ENCODE measurements around the gene TRABD2B.

TRABD2B gene

GRCh38 chr1:47947531-47947930, 49.7 kb downstream of the TRABD2B start:
- DNase-seq (ENCODE audit: low spot score in 2 of 2) (no peak), ATAC-seq (replicated peaks; ENCODE audit: extremely low read depth, poor library complexity, severe bottlenecking) (no peak)
- no peak overlapping the region for H3K4me3 Mint-ChIP-seq
- H3K27me3 Mint-ChIP-seq, result peaks cover 38% of the 10 kb centered on the region
- H3K36me3 Mint-ChIP-seq (ENCODE audit: insufficient read depth), result no peaks in the 10 kb centered on the region
- H3K27ac Mint-ChIP-seq (ENCODE audit: low read depth), result no peak overlapping the region
- H3K4me1 Mint-ChIP-seq, result no peaks in the 10 kb centered on the region
- H3K9me3 Mint-ChIP-seq, result no peaks in the 10 kb centered on the region

GRCh38 chr1:47944561-47944960, 52.6 kb downstream of the TRABD2B start:
- no peaks in the 10 kb centered on the region for H3K4me1 Mint-ChIP-seq
- no peaks in the 10 kb centered on the region for H3K36me3 Mint-ChIP-seq (ENCODE audit: insufficient read depth)
- H3K27ac Mint-ChIP-seq (ENCODE audit: low read depth), result no peak overlapping the region
- H3K4me3 Mint-ChIP-seq, result no peak overlapping the region
- no peaks in the 10 kb centered on the region for H3K9me3 Mint-ChIP-seq
- ATAC-seq (replicated peaks; ENCODE audit: extremely low read depth, poor library complexity, severe bottlenecking) (no peak), DNase-seq (ENCODE audit: low spot score in 2 of 2) (no peak)
- H3K27me3 Mint-ChIP-seq, result peaks cover 18% of the 10 kb centered on the region

GRCh38 chr1:47942240-47942629, 55.0 kb downstream of the TRABD2B start:
- Mint-ChIP-seq H3K27ac (ENCODE audit: low read depth) (no peak overlapping the region), H3K27me3 (peaks cover 26% of the 10 kb centered on the region), H3K4me3 (no peak overlapping the region), H3K4me1 (no peaks in the 10 kb centered on the region), H3K9me3 (no peaks in the 10 kb centered on the region), H3K36me3 (ENCODE audit: insufficient read depth) (no peaks in the 10 kb centered on the region)
- ATAC-seq (replicated peaks; ENCODE audit: extremely low read depth, poor library complexity, severe bottlenecking), result no peak
- no peak for DNase-seq (ENCODE audit: low spot score in 2 of 2)

GRCh38 chr1:47941609-47942239, 55.5 kb downstream of the TRABD2B start:
- Mint-ChIP-seq H3K27ac (ENCODE audit: low read depth) (no peak overlapping the region), H3K9me3 (no peaks in the 10 kb centered on the region), H3K36me3 (ENCODE audit: insufficient read depth) (no peaks in the 10 kb centered on the region), H3K27me3 (peaks cover 26% of the 10 kb centered on the region), H3K4me3 (no peak overlapping the region), H3K4me1 (no peaks in the 10 kb centered on the region)
- DNase-seq (ENCODE audit: low spot score in 2 of 2), result no peak
- no peak for ATAC-seq (replicated peaks; ENCODE audit: extremely low read depth, poor library complexity, severe bottlenecking)

- no peak overlapping the region for H3K27ac Mint-ChIP-seq (ENCODE audit: low read depth)
- H3K27me3 Mint-ChIP-seq, result peaks cover 26% of the 10 kb centered on the region
- no peak overlapping the region for H3K4me3 Mint-ChIP-seq
- H3K4me1 Mint-ChIP-seq, result no peaks in the 10 kb centered on the region
- no peaks in the 10 kb centered on the region for H3K9me3 Mint-ChIP-seq
- no peak for DNase-seq (ENCODE audit: low spot score in 2 of 2)
- no peak for ATAC-seq (replicated peaks; ENCODE audit: extremely low read depth, poor library complexity, severe bottlenecking)
- no peaks in the 10 kb centered on the region for H3K36me3 Mint-ChIP-seq (ENCODE audit: insufficient read depth)
Observed at GRCh38 chr1:47940779-47941178, 56.4 kb downstream of the TRABD2B start.

GRCh38 chr1:47940326-47940725, 56.9 kb downstream of the TRABD2B start:
- no peak for DNase-seq (ENCODE audit: low spot score in 2 of 2)
- Mint-ChIP-seq H3K4me1 (no peaks in the 10 kb centered on the region), H3K9me3 (no peaks in the 10 kb centered on the region), H3K27ac (ENCODE audit: low read depth) (no peak overlapping the region), H3K4me3 (no peak overlapping the region), H3K27me3 (peaks cover 26% of the 10 kb centered on the region), H3K36me3 (ENCODE audit: insufficient read depth) (no peaks in the 10 kb centered on the region)
- no peak for ATAC-seq (replicated peaks; ENCODE audit: extremely low read depth, poor library complexity, severe bottlenecking)

- ATAC-seq (replicated peaks; ENCODE audit: extremely low read depth, poor library complexity, severe bottlenecking) (no peak), DNase-seq (ENCODE audit: low spot score in 2 of 2) (no peak)
- Mint-ChIP-seq H3K27ac (ENCODE audit: low read depth) (no peak overlapping the region), H3K4me1 (no peaks in the 10 kb centered on the region), H3K4me3 (no peak overlapping the region), H3K9me3 (no peaks in the 10 kb centered on the region), H3K27me3 (peaks cover 13% of the 10 kb centered on the region), H3K36me3 (ENCODE audit: insufficient read depth) (no peaks in the 10 kb centered on the region)
Observed at GRCh38 chr1:47938520-47938919, 58.7 kb downstream of the TRABD2B start.

- no peaks in the 10 kb centered on the region for H3K9me3 Mint-ChIP-seq
- peaks cover 9% of the 10 kb centered on the region for H3K27me3 Mint-ChIP-seq
- no peak overlapping the region for H3K27ac Mint-ChIP-seq (ENCODE audit: low read depth)
- H3K4me1 Mint-ChIP-seq, result no peaks in the 10 kb centered on the region
- no peak overlapping the region for H3K4me3 Mint-ChIP-seq
- DNase-seq (ENCODE audit: low spot score in 2 of 2), result no peak
- H3K36me3 Mint-ChIP-seq (ENCODE audit: insufficient read depth), result no peaks in the 10 kb centered on the region
- ATAC-seq (replicated peaks; ENCODE audit: extremely low read depth, poor library complexity, severe bottlenecking), result no peak
Observed at GRCh38 chr1:47937586-47938254, 59.5 kb downstream of the TRABD2B start.

- H3K27ac Mint-ChIP-seq (ENCODE audit: low read depth), result no peak overlapping the region
- H3K36me3 Mint-ChIP-seq (ENCODE audit: insufficient read depth), result no peaks in the 10 kb centered on the region
- peaks cover 16% of the 10 kb centered on the region for H3K27me3 Mint-ChIP-seq
- DNase-seq (ENCODE audit: low spot score in 2 of 2), result no peak
- no peaks in the 10 kb centered on the region for H3K4me1 Mint-ChIP-seq
- no peak for ATAC-seq (replicated peaks; ENCODE audit: extremely low read depth, poor library complexity, severe bottlenecking)
- H3K4me3 Mint-ChIP-seq, result no peak overlapping the region
- H3K9me3 Mint-ChIP-seq, result no peaks in the 10 kb centered on the region
Observed at GRCh38 chr1:47936916-47937551, 60.2 kb downstream of the TRABD2B start.

GRCh38 chr1:47935856-47936255, 61.3 kb downstream of the TRABD2B start:
- no peak overlapping the region for H3K27ac Mint-ChIP-seq (ENCODE audit: low read depth)
- H3K36me3 Mint-ChIP-seq (ENCODE audit: insufficient read depth), result no peaks in the 10 kb centered on the region
- no peak for ATAC-seq (replicated peaks; ENCODE audit: extremely low read depth, poor library complexity, severe bottlenecking)
- peaks cover 28% of the 10 kb centered on the region for H3K27me3 Mint-ChIP-seq
- DNase-seq (ENCODE audit: low spot score in 2 of 2), result no peak
- H3K4me3 Mint-ChIP-seq, result no peak overlapping the region
- H3K9me3 Mint-ChIP-seq, result no peaks in the 10 kb centered on the region
- no peaks in the 10 kb centered on the region for H3K4me1 Mint-ChIP-seq

GRCh38 chr1:47935163-47935562, 62.0 kb downstream of the TRABD2B start:
- no peak overlapping the region for H3K4me3 Mint-ChIP-seq

GRCh38 chr1:47934243-47934805, 62.9 kb downstream of the TRABD2B start:
- ATAC-seq (replicated peaks; ENCODE audit: extremely low read depth, poor library complexity, severe bottlenecking), result no peak
- H3K4me3 Mint-ChIP-seq, result no peak overlapping the region
- H3K27ac Mint-ChIP-seq (ENCODE audit: low read depth), result no peak overlapping the region
- no peak for DNase-seq (ENCODE audit: low spot score in 2 of 2)
- no peaks in the 10 kb centered on the region for H3K36me3 Mint-ChIP-seq (ENCODE audit: insufficient read depth)
- H3K4me1 Mint-ChIP-seq, result no peaks in the 10 kb centered on the region
- H3K9me3 Mint-ChIP-seq, result no peaks in the 10 kb centered on the region
- peaks cover 35% of the 10 kb centered on the region for H3K27me3 Mint-ChIP-seq

More at GRCh38 chr1:47935163-47935562, 62.0 kb downstream of the TRABD2B start:
- H3K27me3 Mint-ChIP-seq, result peaks cover 29% of the 10 kb centered on the region
- H3K36me3 Mint-ChIP-seq (ENCODE audit: insufficient read depth), result no peaks in the 10 kb centered on the region
- ATAC-seq (replicated peaks; ENCODE audit: extremely low read depth, poor library complexity, severe bottlenecking) (no peak), DNase-seq (ENCODE audit: low spot score in 2 of 2) (no peak)
- no peak overlapping the region for H3K27ac Mint-ChIP-seq (ENCODE audit: low read depth)
- H3K9me3 Mint-ChIP-seq, result no peaks in the 10 kb centered on the region
- H3K4me1 Mint-ChIP-seq, result no peaks in the 10 kb centered on the region

- no peak for ATAC-seq (replicated peaks; ENCODE audit: extremely low read depth, poor library complexity, severe bottlenecking)
- Mint-ChIP-seq H3K27me3 (peaks cover 33% of the 10 kb centered on the region), H3K27ac (ENCODE audit: low read depth) (no peak overlapping the region), H3K4me1 (no peaks in the 10 kb centered on the region), H3K36me3 (ENCODE audit: insufficient read depth) (no peaks in the 10 kb centered on the region), H3K9me3 (no peaks in the 10 kb centered on the region), H3K4me3 (no peak overlapping the region)
- DNase-seq (ENCODE audit: low spot score in 2 of 2), result no peak
Observed at GRCh38 chr1:47932743-47933142, 64.4 kb downstream of the TRABD2B start.
